ENCODE data around the gene FPR2. TPM values are rescaled to one million over a fixed set of nuclear protein-coding genes. Genes with fewer than 3 reads are reported as not detected.

FPR2 gene
- total RNA-seq, 4 donors from 2014 or later = 0.66 to 4.5 (median 1.0) TPM

- Histone ChIP-seq H3K4me1 (peaks cover 0 to 16% (median 4%) of the 10 kb centered on the region in 4 donors), H3K9me3 (no peaks in the 10 kb centered on the region), H3K36me3 (no peaks in the 10 kb centered on the region), H3K27ac (no peak overlapping the region), H3K4me3 (no peak overlapping the region), H3K27me3 (peaks cover 0 to 97% of the 10 kb centered on the region in 2 donors)
- TF ChIP-seq EP300 (IDR thresholded peaks at IDR 0.05) = no peak
- no peak for TF ChIP-seq CTCF (IDR thresholded peaks at IDR 0.05)
- no peak for TF ChIP-seq POLR2A (IDR thresholded peaks at IDR 0.05)
- WGBS, 2 donors = 29 to 32% methylated on average over 15 of the region's 15 CpGs
- peak in 1 of 2 donors; percentile 25 for DNase-seq (ENCODE audit: low spot score in 2 of 2)
Measured at GRCh38 chr19:51724543-51724942, 36.4 kb upstream of the FPR2 start.

GRCh38 chr19:51726049-51726448, 34.9 kb upstream of the FPR2 start:
- Histone ChIP-seq H3K9me3 (peaks cover 0 to 9% (median 0%) of the 10 kb centered on the region in 4 donors), H3K27ac (no peak overlapping the region), H3K4me3 (no peak overlapping the region), H3K27me3 (peaks cover 0 to 90% of the 10 kb centered on the region in 2 donors), H3K36me3 (no peaks in the 10 kb centered on the region), H3K4me1 (peaks cover 0 to 11% (median 0%) of the 10 kb centered on the region in 4 donors)
- TF ChIP-seq POLR2A (IDR thresholded peaks at IDR 0.05) (no peak), CTCF (IDR thresholded peaks at IDR 0.05) (no peak), EP300 (IDR thresholded peaks at IDR 0.05) (no peak)
- 25 to 42% methylated on average over 14 of the region's 14 CpGs for WGBS, 2 donors
- no peak for DNase-seq (ENCODE audit: low spot score in 2 of 2)

- no peak for DNase-seq (ENCODE audit: low spot score in 2 of 2)
- peaks cover 0 to 11% (median 0%) of the 10 kb centered on the region in 4 donors for H3K4me1 ChIP-seq
- H3K9me3 ChIP-seq = peaks cover 0 to 10% (median 0%) of the 10 kb centered on the region in 4 donors
- no peak overlapping the region for H3K27ac ChIP-seq
- 73 to 76% methylated on average over 7 of the region's 7 CpGs for WGBS, 2 donors
- TF ChIP-seq CTCF (IDR thresholded peaks at IDR 0.05) = no peak
- TF ChIP-seq POLR2A (IDR thresholded peaks at IDR 0.05) = no peak
- no peak for TF ChIP-seq EP300 (IDR thresholded peaks at IDR 0.05)
- H3K4me3 ChIP-seq = no peak overlapping the region
- H3K36me3 ChIP-seq = no peaks in the 10 kb centered on the region
- H3K27me3 ChIP-seq = peaks cover 0 to 77% of the 10 kb centered on the region in 2 donors
Measured at GRCh38 chr19:51727349-51727880, 33.6 kb upstream of the FPR2 start.

- H3K4me3 ChIP-seq = no peak overlapping the region
- H3K27ac ChIP-seq = no peak overlapping the region
- WGBS, 2 donors = 43 to 68% methylated on average over 2 of the region's 2 CpGs
- H3K4me1 ChIP-seq = peaks cover 0 to 6% (median 0%) of the 10 kb centered on the region in 4 donors
- H3K9me3 ChIP-seq = peaks cover 0 to 10% (median 0%) of the 10 kb centered on the region in 4 donors
- peaks cover 0 to 54% of the 10 kb centered on the region in 2 donors for H3K27me3 ChIP-seq
- no peaks in the 10 kb centered on the region for H3K36me3 ChIP-seq
- no peak for DNase-seq (ENCODE audit: low spot score in 2 of 2)
- no peak for TF ChIP-seq EP300 (IDR thresholded peaks at IDR 0.05)
- TF ChIP-seq CTCF (IDR thresholded peaks at IDR 0.05) = no peak
- no peak for TF ChIP-seq POLR2A (IDR thresholded peaks at IDR 0.05)
Measured at GRCh38 chr19:51729781-51730180, 31.2 kb upstream of the FPR2 start.

GRCh38 chr19:51733742-51734522, 27.0 kb upstream of the FPR2 start:
- Histone ChIP-seq H3K27me3 (peaks cover 0 to 19% of the 10 kb centered on the region in 2 donors), H3K27ac (no peak overlapping the region), H3K36me3 (no peaks in the 10 kb centered on the region), H3K4me3 (no peak overlapping the region), H3K9me3 (peaks cover 0 to 10% (median 0%) of the 10 kb centered on the region in 4 donors), H3K4me1 (no peaks in the 10 kb centered on the region)
- TF ChIP-seq POLR2A (IDR thresholded peaks at IDR 0.05) (no peak), CTCF (IDR thresholded peaks at IDR 0.05) (no peak), EP300 (IDR thresholded peaks at IDR 0.05) (no peak)
- WGBS, 2 donors = 48 to 63% methylated on average over 7 of the region's 7 CpGs
- no peak for DNase-seq (ENCODE audit: low spot score in 2 of 2)
